ENCODE results near the gene LRP2BP. TPM values are rescaled to one million over a fixed set of nuclear protein-coding genes. Genes with fewer than 3 reads are reported as not detected.

LRP2BP gene
- total and polyA plus RNA-seq, 2 of the 4 experiments (the other 2 are of a cell fraction), result 0.10 to 0.18 TPM

GRCh38 chr4:185341377-185341776, 54.3 kb downstream of the LRP2BP start:
- Histone ChIP-seq H3K79me1 (ENCODE audit: low read depth in 1 of 2, low read length in 2 of 2) (no peaks in the 10 kb centered on the region; a peak in 1 of 4 replicates), H3K4ac (ENCODE audit: low read depth, low read length) (no peak overlapping the region), H3K4me1 (ENCODE audit: control insufficient read depth, insufficient read depth, low read length) (peaks cover 5% of the 10 kb centered on the region; the same call in 1 of the 2 replicates), H4K20me1 (ENCODE audit: insufficient read depth, low read length) (no peaks in the 10 kb centered on the region), H3K14ac (replicated peaks; ENCODE audit: low read depth, low read length) (no peak overlapping the region), H3K36me3 (ENCODE audit: control insufficient read depth, insufficient read depth, low read length) (peaks cover 6% of the 10 kb centered on the region), H2BK20ac (ENCODE audit: low read depth, low read length) (no peak overlapping the region), H3K9ac (ENCODE audit: low read depth, low read length) (no peak overlapping the region), H2BK5ac (ENCODE audit: low read depth, low read length, poor library complexity, severe bottlenecking) (no peak overlapping the region), H3K27ac (ENCODE audit: insufficient read depth, low read length) (no peak overlapping the region), H2AK9ac (replicated peaks; ENCODE audit: low read depth, low read length, poor library complexity) (no peak overlapping the region), H3K18ac (ENCODE audit: low read depth, low read length) (no peak overlapping the region), H2BK15ac (ENCODE audit: low read depth, low read length) (no peak overlapping the region), H2BK120ac (ENCODE audit: low read depth, low read length) (no peak overlapping the region), H3K27me3 (ENCODE audit: control insufficient read depth, insufficient read depth, low read length) (no peaks in the 10 kb centered on the region), H3K23ac (ENCODE audit: low read depth, low read length) (no peak overlapping the region), H3K4me3 (ENCODE audit: insufficient read depth, low read depth, low read length) (no peak overlapping the region), H3K9me3 (ENCODE audit: control insufficient read depth, insufficient read depth, low read length) (no peaks in the 10 kb centered on the region; the same call in 1 of the 2 replicates), H3K9me1 (ENCODE audit: insufficient read depth, low read length) (no peaks in the 10 kb centered on the region; the same call in 1 of the 2 replicates), H4K5ac (ENCODE audit: low read depth, low read length) (no peak overlapping the region), H2AFZ (replicated peaks; ENCODE audit: low read length, poor library complexity) (no peak overlapping the region), H2AK5ac (ENCODE audit: low read depth, low read length) (no peak overlapping the region), H3K4me2 (ENCODE audit: low read depth, low read length) (no peak overlapping the region), H4K91ac (ENCODE audit: insufficient read depth, low read depth, low read length) (no peak overlapping the region), H3K56ac (ENCODE audit: extremely low read depth, insufficient read depth, low read length) (no peak overlapping the region), H4K8ac (ENCODE audit: low read depth in 2 of 2, low read length in 2 of 2) (no peak overlapping the region)
- intact Hi-C loops (cut with micrococcal nuclease) (no loop called here), dilution Hi-C loops (cut with HindIII; ENCODE audit: low sequenced_read_pairs, unreplicated experiment) (no loop called here), in situ Hi-C loops (cut with MboI; ENCODE audit: low sequenced_read_pairs) (no loop called here)
- ChIA-PET CTCF (no interaction called here), POLR2A (ENCODE audit: unreplicated experiment) (no interaction called here)
- DNase-seq, result no peak
- no CpG with 5 or more reads among the region's 2 CpGs for WGBS, 2 experiments (ENCODE audit: extremely low coverage in 2 of 2, insufficient read length in 1 of 2)
- BruUV-seq (replicated peaks), result no TSS peak
- no peak for ATAC-seq (ENCODE audit: low read depth)
- no peak for TF ChIP-seq RCOR1 (IDR thresholded peaks at IDR 0.05; ENCODE audit: insufficient replicate concordance, low read length)
- TF ChIP-seq RFX5 (IDR thresholded peaks at IDR 0.05; ENCODE audit: low read depth, low read length), result no peak
- TF ChIP-seq BHLHE40 (IDR thresholded peaks at IDR 0.05; ENCODE audit: low read depth, low read length), result no peak
- TF ChIP-seq, protein P1, sequence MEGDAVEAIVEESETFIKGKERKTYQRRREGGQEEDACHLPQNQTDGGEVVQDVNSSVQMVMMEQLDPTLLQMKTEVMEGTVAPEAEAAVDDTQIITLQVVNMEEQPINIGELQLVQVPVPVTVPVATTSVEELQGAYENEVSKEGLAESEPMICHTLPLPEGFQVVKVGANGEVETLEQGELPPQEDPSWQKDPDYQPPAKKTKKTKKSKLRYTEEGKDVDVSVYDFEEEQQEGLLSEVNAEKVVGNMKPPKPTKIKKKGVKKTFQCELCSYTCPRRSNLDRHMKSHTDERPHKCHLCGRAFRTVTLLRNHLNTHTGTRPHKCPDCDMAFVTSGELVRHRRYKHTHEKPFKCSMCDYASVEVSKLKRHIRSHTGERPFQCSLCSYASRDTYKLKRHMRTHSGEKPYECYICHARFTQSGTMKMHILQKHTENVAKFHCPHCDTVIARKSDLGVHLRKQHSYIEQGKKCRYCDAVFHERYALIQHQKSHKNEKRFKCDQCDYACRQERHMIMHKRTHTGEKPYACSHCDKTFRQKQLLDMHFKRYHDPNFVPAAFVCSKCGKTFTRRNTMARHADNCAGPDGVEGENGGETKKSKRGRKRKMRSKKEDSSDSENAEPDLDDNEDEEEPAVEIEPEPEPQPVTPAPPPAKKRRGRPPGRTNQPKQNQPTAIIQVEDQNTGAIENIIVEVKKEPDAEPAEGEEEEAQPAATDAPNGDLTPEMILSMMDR (conservative IDR thresholded peaks at IDR 0.05; ENCODE audit: low read depth, low read length), result no peak
- no peak for TF ChIP-seq POLR2A (IDR thresholded peaks at IDR 0.05; ENCODE audit: low read depth, low read length)
- no peak for TF ChIP-seq CEBPB (IDR thresholded peaks at IDR 0.05; ENCODE audit: low read depth, low read length)
- TF ChIP-seq MXI1 (IDR thresholded peaks at IDR 0.05; ENCODE audit: borderline replicate concordance, low read depth, low read length), result no peak
- no peak for TF ChIP-seq NFE2L2 (IDR thresholded peaks at IDR 0.05; ENCODE audit: low read depth, low read length)
- TF ChIP-seq MAFK (IDR thresholded peaks at IDR 0.05; ENCODE audit: low read depth, low read length), result no peak
- no peak for TF ChIP-seq CHD1 (IDR thresholded peaks at IDR 0.05; ENCODE audit: low read depth, low read length)

All from IMR-90 (cell line).